GM12872 (cell line): ENCODE measurements around the gene PATL1.

Experiments
- CTCF ChIP-seq: IDR thresholded peaks from 3 replicates; pipeline ENCODE4 v1.5.1; 2011; ENCODE audit warnings: low read depth, mild to moderate bottlenecking, low read length, moderate library complexity; ENCODE audit not compliant: insufficient read depth

The PATL1 gene

GRCh38 chr11:59668950-59669610 lies at the start of gene PATL1:
PATL1 (minus strand) TSS chr11:59669037; CDS start chr11:59668895, 142 bp downstream.
- TF ChIP-seq CTCF, result no peak

- TF ChIP-seq CTCF, result no peak
These were observed 47.2 kb upstream of the PATL1 start for GRCh38 chr11:59716051-59716450.

GRCh38 chr11:59713745-59714144 lies 44.9 kb upstream of the PATL1 start, which contains the start of gene OR10V1:
OR10V1 (minus strand) TSS chr11:59713845; CDS start chr11:59713845, 0 bp downstream.
- TF ChIP-seq CTCF, result no peak

GRCh38 chr11:59710136-59710847 lies 41.5 kb upstream of the PATL1 start:
- TF ChIP-seq CTCF, result no peak

- no peak for TF ChIP-seq CTCF
These were observed 39.7 kb upstream of the PATL1 start for GRCh38 chr11:59708537-59708936.

GRCh38 chr11:59707371-59707770 lies 38.5 kb upstream of the PATL1 start:
- TF ChIP-seq CTCF, result no peak

- TF ChIP-seq CTCF, result no peak
These were observed 37.9 kb upstream of the PATL1 start for GRCh38 chr11:59706518-59707285.
